ENCODE data around the gene SMPDL3B.

DNA sequence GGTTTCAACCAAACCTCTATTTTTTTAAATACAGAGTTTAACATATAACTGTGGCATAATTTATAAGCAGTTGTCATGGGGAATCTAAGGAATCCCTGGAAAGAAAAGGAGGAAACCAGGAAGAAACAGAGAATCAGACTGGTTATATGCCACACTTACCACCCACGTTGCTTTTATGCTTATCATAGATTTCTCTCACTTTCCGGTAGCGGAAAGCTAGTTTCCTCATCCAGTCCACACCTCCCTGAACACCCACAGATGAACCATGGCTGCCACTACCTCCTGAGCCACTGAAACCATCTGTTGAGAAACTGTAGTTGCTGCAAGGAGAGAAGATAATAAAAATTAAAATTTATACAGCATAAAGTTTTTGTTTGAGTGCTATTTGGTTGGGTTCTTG lies 58.4 kb downstream of the SMPDL3B start:
- TF ChIP-seq, protein P1, sequence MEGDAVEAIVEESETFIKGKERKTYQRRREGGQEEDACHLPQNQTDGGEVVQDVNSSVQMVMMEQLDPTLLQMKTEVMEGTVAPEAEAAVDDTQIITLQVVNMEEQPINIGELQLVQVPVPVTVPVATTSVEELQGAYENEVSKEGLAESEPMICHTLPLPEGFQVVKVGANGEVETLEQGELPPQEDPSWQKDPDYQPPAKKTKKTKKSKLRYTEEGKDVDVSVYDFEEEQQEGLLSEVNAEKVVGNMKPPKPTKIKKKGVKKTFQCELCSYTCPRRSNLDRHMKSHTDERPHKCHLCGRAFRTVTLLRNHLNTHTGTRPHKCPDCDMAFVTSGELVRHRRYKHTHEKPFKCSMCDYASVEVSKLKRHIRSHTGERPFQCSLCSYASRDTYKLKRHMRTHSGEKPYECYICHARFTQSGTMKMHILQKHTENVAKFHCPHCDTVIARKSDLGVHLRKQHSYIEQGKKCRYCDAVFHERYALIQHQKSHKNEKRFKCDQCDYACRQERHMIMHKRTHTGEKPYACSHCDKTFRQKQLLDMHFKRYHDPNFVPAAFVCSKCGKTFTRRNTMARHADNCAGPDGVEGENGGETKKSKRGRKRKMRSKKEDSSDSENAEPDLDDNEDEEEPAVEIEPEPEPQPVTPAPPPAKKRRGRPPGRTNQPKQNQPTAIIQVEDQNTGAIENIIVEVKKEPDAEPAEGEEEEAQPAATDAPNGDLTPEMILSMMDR (conservative IDR thresholded peaks at IDR 0.05; ENCODE audit: low read length): no peak
- no peak for TF ChIP-seq EZH2phosphoT487 (IDR thresholded peaks at IDR 0.05; ENCODE audit: borderline replicate concordance)

Data from Loucy (cell line).